ENCODE data around the gene CDKAL1.

Gene CDKAL1

DNA sequence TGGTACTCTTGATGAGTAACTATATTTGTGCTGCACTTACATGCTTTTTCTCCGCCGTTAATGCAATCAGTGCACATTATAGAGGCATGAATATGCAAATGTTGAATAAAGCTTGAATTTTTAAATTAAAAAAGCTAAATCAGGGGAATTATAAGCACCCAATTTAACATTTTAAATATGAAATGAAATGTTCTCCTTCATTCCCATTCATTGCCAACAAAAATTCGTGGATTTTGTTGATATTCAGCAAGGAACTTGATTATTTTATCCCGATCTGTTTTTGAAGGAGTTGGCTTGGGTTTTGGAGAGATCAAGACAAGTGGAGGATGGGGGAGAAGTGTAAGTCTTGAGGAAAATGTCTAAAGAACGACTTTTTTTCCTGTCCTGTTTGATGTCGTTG, 740.6 kb downstream of the CDKAL1 start:
- no peak for DNase-seq

DNA sequence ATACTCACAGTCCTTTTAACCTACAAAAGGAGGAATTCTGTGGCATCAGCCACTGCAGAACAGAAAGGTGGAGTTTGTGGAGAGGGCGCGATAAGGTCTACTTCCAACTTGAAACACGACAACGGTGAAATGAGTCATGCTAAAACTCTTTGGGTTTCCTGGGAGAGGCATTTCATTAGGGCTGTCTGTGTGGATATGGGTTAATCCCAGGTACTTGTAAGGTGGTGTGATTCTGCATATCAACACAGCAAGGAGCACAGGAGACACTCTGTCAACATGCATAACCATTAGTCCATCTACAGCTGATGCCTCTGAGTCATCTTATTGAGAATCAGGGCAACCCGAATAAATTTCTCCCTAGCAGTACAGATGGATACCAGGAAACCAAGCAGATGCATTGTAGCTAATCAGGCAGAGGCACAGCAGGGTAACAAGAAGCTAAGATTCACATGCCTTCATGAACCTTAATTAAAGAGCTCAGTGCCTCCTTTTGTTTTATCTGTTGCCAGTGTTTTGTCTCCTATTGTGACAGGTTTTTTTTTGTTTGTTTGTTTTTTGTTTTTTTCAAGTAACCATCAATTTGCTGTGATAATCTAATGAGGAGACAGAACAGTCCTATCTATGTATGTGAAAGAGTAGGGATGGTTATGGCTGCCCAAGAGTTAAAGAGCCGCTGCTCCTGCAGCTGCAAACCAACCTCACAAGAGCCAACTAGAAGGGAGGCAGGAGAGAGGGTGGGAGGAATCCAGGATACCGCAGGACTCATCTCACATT, 743.5 kb downstream of the CDKAL1 start:
- no peak for DNase-seq

DNA sequence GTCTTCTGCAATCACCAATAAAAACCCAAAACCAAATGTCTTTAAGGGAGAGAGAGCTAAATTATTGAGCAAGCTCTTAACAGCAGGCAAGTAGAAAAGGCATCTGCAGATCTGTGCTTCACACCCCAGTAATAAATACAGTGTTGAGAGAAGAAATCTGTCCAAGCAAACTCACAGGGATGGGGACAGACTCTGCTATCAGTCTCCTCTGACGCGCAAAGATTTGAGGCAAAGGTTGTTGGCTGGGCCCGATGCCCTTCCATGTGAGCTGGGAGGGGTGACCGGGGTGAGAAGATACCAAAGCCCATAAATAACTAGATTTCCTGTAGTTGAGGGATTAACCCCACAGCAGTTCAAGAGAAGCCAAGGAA, 744.1 kb downstream of the CDKAL1 start:
- DNase-seq, result no peak

DNA sequence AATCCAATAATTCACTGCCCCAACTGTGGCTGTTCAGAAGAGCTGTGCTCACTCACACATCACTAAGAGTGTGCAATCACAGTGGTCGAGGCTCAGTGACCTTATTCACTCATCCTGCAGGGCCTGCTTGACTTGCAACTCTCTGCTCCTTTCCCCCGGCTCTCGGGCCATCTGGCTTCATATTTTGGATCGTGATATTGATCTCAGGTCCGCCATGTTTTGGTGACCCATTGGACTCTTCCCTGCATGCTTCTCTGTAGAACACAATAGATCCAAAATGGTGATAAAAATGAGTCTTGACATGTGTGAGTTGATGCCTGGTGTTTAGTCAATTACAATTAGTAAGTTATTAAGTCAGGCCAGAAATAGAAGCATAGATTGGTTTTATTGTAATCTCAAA, 745.4 kb downstream of the CDKAL1 start:
- no peak for DNase-seq

DNA sequence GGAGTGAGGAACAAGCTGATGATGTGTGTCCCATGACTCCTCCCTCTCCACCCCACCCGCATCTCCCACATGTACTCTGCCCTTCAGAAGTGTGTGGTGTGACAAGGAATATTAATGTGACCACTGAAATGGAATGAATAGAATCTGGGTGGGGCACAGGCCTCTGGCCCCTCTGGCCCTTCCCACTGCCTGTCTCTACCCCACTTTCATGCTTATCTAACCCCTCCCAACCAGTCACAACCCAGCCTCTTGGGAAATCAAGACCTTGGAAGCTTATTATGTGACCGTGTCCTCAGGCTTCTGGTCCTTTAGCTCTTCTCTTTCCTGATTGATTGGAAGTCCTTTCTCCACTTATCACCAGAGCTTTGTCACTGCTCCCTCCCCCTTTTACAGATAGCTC, 747.1 kb downstream of the CDKAL1 start:
- DNase-seq, result no peak
